SK-N-SH (cell line): ENCODE data around the gene ZHX3. TPM values are rescaled to one million over a fixed set of nuclear protein-coding genes. Genes with fewer than 3 reads are reported as not detected.

ENCODE experiments used
- CTCF ChIA-PET: fragments of 300-600, 350-600 bp; formaldehyde crosslinking; extraction: SDS; loops from one replicate; lab custom pipeline; 2021; lab: Yijun Ruan, JAX
- POLR2A ChIA-PET: fragments of 350-600 bp; sonication (Branson Sonifier 250); formaldehyde crosslinking; extraction: SDS; loops from one replicate; lab custom pipeline; 2020; ENCODE audit warnings: antibody characterized with exemption, inconsistent platforms; lab: Yijun Ruan, JAX
- DNase-seq: peaks from one replicate; pipeline ENCODE4 v3.0.0; 2012
- H2AFZ ChIP-seq: fragments of 200-600 bp; sonication (generic); 2 replicates; pipeline ENCODE4 v1.8.1; 2016; ENCODE audit warnings: antibody characterized with exemption, mild to moderate bottlenecking, low read depth
- H3F3A ChIP-seq: fragments of 200-600 bp; sonication (generic); replicated peaks from 2 replicates; pipeline ENCODE3; 2016; ENCODE audit warnings: antibody characterized with exemption, mild to moderate bottlenecking; ENCODE audit not compliant: insufficient read depth
- H3K27ac ChIP-seq, 2 experiments: fragments of 200-500 bp in 1 of 2; fragments of 200-600 bp in 1 of 2; sonication (Bioruptor generic) in 1 of 2; sonication (generic), shearing (Covaris generic) in 1 of 2; 2 replicates each; pipeline versions ENCODE4 v1.5.1 to v1.6.1; 2014 to 2016; ENCODE audit warnings: low read depth in 2 of 2, inconsistent platforms in 1 of 2, low read length in 1 of 2, mild to moderate bottlenecking in 1 of 2, mixed read lengths in 1 of 2
- H3K27me3 ChIP-seq: fragments of 200-600 bp; sonication (generic), shearing (Covaris generic); 2 replicates; pipeline ENCODE4 v1.6.1; 2016; ENCODE audit warnings: mixed run types; ENCODE audit not compliant: insufficient read depth
- H3K36me3 ChIP-seq, 2 experiments: fragments of 200-500 bp in 1 of 2; fragments of 200-600 bp in 1 of 2; sonication (Bioruptor generic) in 1 of 2; sonication (generic) in 1 of 2; replicated peaks in 1 of 2; 2 replicates each; pipeline versions ENCODE3 to v1.5.1; 2014 to 2016; ENCODE audit warnings: low read length in 1 of 2, mild to moderate bottlenecking in 1 of 2; ENCODE audit not compliant: insufficient read depth in 2 of 2, control insufficient read depth in 1 of 2
- H3K4me1 ChIP-seq, 2 experiments: fragments of 200-500 bp in 1 of 2; fragments of 200-600 bp in 1 of 2; sonication (Bioruptor generic) in 1 of 2; sonication (generic), shearing (Covaris generic) in 1 of 2; 2 replicates each; pipeline versions ENCODE4 v1.5.1 to v1.6.1; 2014 to 2016; ENCODE audit warnings: low read depth in 1 of 2, low read length in 1 of 2, mixed run types in 1 of 2; ENCODE audit not compliant: insufficient read depth in 2 of 2, control insufficient read depth in 1 of 2
- H3K4me2 ChIP-seq: fragments of 200-600 bp; sonication (generic), shearing (Covaris generic); 2 replicates; pipeline ENCODE4 v1.6.1; 2017; ENCODE audit warnings: mixed run types
- H3K4me3 ChIP-seq, 2 experiments: fragments of 200-500 bp in 1 of 2; fragments of 200-600 bp in 1 of 2; sonication (Bioruptor generic) in 1 of 2; sonication (generic), shearing (Covaris generic) in 1 of 2; 2 replicates each; pipeline versions ENCODE4 v1.5.1 to v1.8.1; 2014 to 2016; ENCODE audit warnings: low read depth in 2 of 2, inconsistent platforms in 1 of 2, low read length in 1 of 2, mild to moderate bottlenecking in 1 of 2, mixed read lengths in 1 of 2, moderate library complexity in 1 of 2
- H3K79me2 ChIP-seq: fragments of 200-600 bp; sonication (generic); 2 replicates; pipeline ENCODE4 v1.8.1; 2017; ENCODE audit warnings: mild to moderate bottlenecking; ENCODE audit not compliant: insufficient read depth
- H3K9ac ChIP-seq: fragments of 200-600 bp; sonication (generic); 2 replicates; pipeline ENCODE4 v1.6.1; 2017; ENCODE audit warnings: mixed run types
- H3K9me2 ChIP-seq: fragments of 200-600 bp; sonication (generic); 2 replicates; pipeline ENCODE4 v1.6.1; 2017; ENCODE audit warnings: mixed run types
- H3K9me3 ChIP-seq: fragments of 200-600 bp; sonication (generic); 2 replicates; pipeline ENCODE4 v1.6.1; 2017; ENCODE audit warnings: mixed run types, mild to moderate bottlenecking, moderate library complexity
- H4K20me1 ChIP-seq: fragments of 200-600 bp; sonication (generic); 2 replicates; pipeline ENCODE4 v1.6.1; 2017; ENCODE audit warnings: mild to moderate bottlenecking, mixed run types; ENCODE audit not compliant: insufficient read depth
- CHD2 ChIP-seq: fragments of 150-350 bp; IDR thresholded peaks from 2 replicates; pipeline ENCODE4 v1.6.1; 2018; ENCODE audit warnings: low read length; ENCODE audit not compliant: partially characterized antibody
- EZH2phosphoT487 ChIP-seq: fragments of 200-600 bp; sonication (generic); IDR thresholded peaks from 2 replicates; pipeline ENCODE4 v1.6.1; 2017; ENCODE audit warnings: low read depth, mixed run types, mild to moderate bottlenecking, antibody characterized with exemption, moderate library complexity, borderline replicate concordance
- FOSL2 ChIP-seq: IDR thresholded peaks from 2 replicates; pipeline ENCODE4 v1.4.0; 2012; ENCODE audit warnings: low read depth, mild to moderate bottlenecking, moderate library complexity, borderline replicate concordance
- GABPA ChIP-seq: IDR thresholded peaks from 2 replicates; pipeline ENCODE4 v1.4.0; 2012; ENCODE audit warnings: low read depth, mild to moderate bottlenecking
- IRF3 ChIP-seq: fragments of 150-350 bp; IDR thresholded peaks from 2 replicates; pipeline ENCODE4 v1.6.1; 2016; ENCODE audit warnings: mild to moderate bottlenecking, low read depth, low read length
- MAX ChIP-seq: IDR thresholded peaks from 2 replicates; pipeline ENCODE4 v1.4.0; 2012; ENCODE audit warnings: low read depth
- MXI1 ChIP-seq: IDR thresholded peaks from 2 replicates; pipeline ENCODE4 v1.6.1; 2012; ENCODE audit warnings: mild to moderate bottlenecking, low read depth, low read length, improper control_type of control experiment
- NFIC ChIP-seq: IDR thresholded peaks from 2 replicates; pipeline ENCODE4 v1.4.0; 2012; ENCODE audit warnings: borderline replicate concordance
- PBX3 ChIP-seq: IDR thresholded peaks from 2 replicates; pipeline ENCODE4; 2012
- RXRA ChIP-seq: IDR thresholded peaks from 2 replicates; pipeline ENCODE4 v1.4.0; 2012; ENCODE audit warnings: low read depth, mild to moderate bottlenecking, borderline replicate concordance
- TAF1 ChIP-seq: IDR thresholded peaks from 2 replicates; pipeline ENCODE4 v1.6.1; 2012; ENCODE audit warnings: low read depth, mild to moderate bottlenecking, low read length, moderate library complexity, borderline replicate concordance
- TEAD4 ChIP-seq: IDR thresholded peaks from 2 replicates; pipeline ENCODE4 v1.4.0; 2012; ENCODE audit warnings: mild to moderate bottlenecking, borderline replicate concordance; ENCODE audit not compliant: insufficient read depth
- WGBS: methylation state at CpG from one replicate; pipeline ENCODE4 v1.1.6; 2017; ENCODE audit warnings: low lambda C conversion rate; 5-methylcytosine and 5-hydroxymethylcytosine counted together
- polyA plus RNA-seq, 3 experiments: library from polyadenylated mRNA; depleted of rRNA; stranded (reverse); fragments of >200 nt; gene quantifications; 2 replicates each; pipeline ENCODE4 v1.2.3, GENCODE V29; 2012
- TF ChIP-seq, protein P1 (sequence below): IDR thresholded peaks from 2 replicates; pipeline ENCODE4 v1.4.0; 2012; ENCODE audit warnings: low read depth, borderline replicate concordance

ZHX3 gene
- polyA plus RNA-seq, 1 of the 3 experiments (the other 2 are of a cell fraction), result 6.0 TPM

DNA sequence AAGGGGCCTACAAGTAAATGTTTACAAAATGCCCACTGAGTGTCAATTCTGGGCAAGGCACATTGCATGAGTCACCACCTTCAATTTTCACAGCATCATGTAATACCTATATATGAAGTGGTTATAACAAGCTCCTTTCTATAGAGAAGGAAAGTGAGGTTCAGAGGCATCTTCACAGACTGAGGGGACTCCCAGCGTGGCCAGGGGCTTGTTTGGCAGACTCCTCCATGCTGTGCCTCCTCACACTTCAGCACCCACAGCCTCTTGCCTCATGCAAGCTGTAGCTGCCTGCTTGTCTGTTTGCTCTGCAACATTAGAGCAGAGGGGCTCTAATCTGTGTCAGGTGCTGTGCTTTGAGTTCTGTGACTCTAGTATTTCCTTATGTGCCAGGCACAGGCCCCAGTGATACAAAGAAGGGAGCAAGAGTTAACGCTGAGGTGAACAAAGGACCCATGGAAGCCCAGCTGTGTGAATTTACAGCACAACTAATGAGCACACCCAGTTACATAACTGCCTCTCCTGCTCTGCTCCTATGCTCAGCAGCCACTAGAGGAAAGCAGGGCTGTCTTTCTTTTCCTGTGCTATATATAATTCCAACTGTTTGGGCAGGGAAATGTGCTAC, 72.3 kb downstream of the ZHX3 start:
- no peak overlapping the region for H3K4me2 ChIP-seq
- peaks cover 10% of the 10 kb centered on the region for H3K79me2 ChIP-seq
- POLR2A ChIA-PET, result no interaction called here
- no peak overlapping the region for H2AFZ ChIP-seq
- H3K9me2 ChIP-seq, result no peaks in the 10 kb centered on the region
- no peaks in the 10 kb centered on the region for H4K20me1 ChIP-seq
- DNase-seq, result no peak
- 44% methylated on average over 2 of the region's 2 CpGs for WGBS
- no peaks in the 10 kb centered on the region for H3K36me3 ChIP-seq
- H3K9me3 ChIP-seq, result no peaks in the 10 kb centered on the region
- peaks cover 14% of the 10 kb centered on the region for H3F3A ChIP-seq
- H3K27me3 ChIP-seq, result no peaks in the 10 kb centered on the region
- H3K9ac ChIP-seq, result no peak overlapping the region
- H3K4me1 ChIP-seq, result peaks cover 0 to 20% of the 10 kb centered on the region in 2 experiments; a peak in 3 of 4 replicates
- CTCF ChIA-PET, result interaction anchor here (1.3 to 1.5 kb wide), 2 partner anchors 12 to 72 kb away, joined by 3 to 5 read pairs; no protein-coding TSS in a partner anchor
- TF ChIP-seq FOSL2, result no peak
- no peak for TF ChIP-seq PBX3
- no peak for TF ChIP-seq TEAD4
- TF ChIP-seq, all 33 proteins: peak for 0
- H3K4me3 ChIP-seq, result no peak overlapping the region
- H3K27ac ChIP-seq, result no peak overlapping the region

DNA sequence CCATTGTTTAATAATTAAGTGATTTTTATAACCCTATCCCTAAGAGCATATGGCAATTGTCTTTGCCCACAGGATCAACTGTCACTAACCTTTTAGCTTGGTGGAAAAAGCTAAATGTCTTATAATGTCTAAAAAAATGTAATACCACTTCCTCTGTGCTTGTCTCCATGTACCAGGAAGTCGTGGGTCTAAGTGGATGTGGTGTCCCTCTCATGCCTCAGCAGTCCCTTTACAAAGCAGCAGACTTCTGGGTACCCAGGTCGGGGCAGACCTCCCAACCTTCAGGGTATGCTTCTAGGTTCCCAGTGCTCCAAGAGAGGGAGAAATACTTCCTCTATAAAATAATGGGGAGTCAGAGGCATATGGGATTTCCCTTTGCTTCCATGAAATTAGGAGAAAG, 74.7 kb downstream of the ZHX3 start:
- H3K9ac ChIP-seq, result no peak overlapping the region
- H3K4me1 ChIP-seq, result no peaks in the 10 kb centered on the region; a peak in 1 of 4 replicates
- H3K4me2 ChIP-seq, result no peak overlapping the region
- H3K4me3 ChIP-seq, result no peak overlapping the region
- DNase-seq, result no peak
- H3K9me2 ChIP-seq, result no peaks in the 10 kb centered on the region
- no peak overlapping the region for H2AFZ ChIP-seq
- POLR2A ChIA-PET, result no interaction called here
- no peaks in the 10 kb centered on the region for H3K27me3 ChIP-seq
- CTCF ChIA-PET, result interaction anchor here (1.2 to 3.6 kb wide), 4 partner anchors 58 to 275 kb away, joined by 3 to 18 read pairs (median 5); partner anchors contain the start of gene LPIN3
- peaks cover 10% of the 10 kb centered on the region for H3K79me2 ChIP-seq
- H3K27ac ChIP-seq, result no peak overlapping the region
- no peak for TF ChIP-seq EZH2phosphoT487
- TF ChIP-seq MAX, result no peak
- TF ChIP-seq TAF1, result no peak
- no peaks in the 10 kb centered on the region for H3K9me3 ChIP-seq
- no peaks in the 10 kb centered on the region for H3K36me3 ChIP-seq
- WGBS, result 50% methylated on average over 2 of the region's 2 CpGs
- no peaks in the 10 kb centered on the region for H4K20me1 ChIP-seq
- no peaks in the 10 kb centered on the region for H3F3A ChIP-seq

GRCh38 chr20:41242352-41242751, 75.2 kb downstream of the ZHX3 start:
- Histone ChIP-seq H3K9me2 (no peaks in the 10 kb centered on the region), H4K20me1 (no peaks in the 10 kb centered on the region), H3K36me3 (no peaks in the 10 kb centered on the region), H3K79me2 (peaks cover 7% of the 10 kb centered on the region), H3K27ac (no peak overlapping the region), H3K4me3 (no peak overlapping the region), H3K9ac (no peak overlapping the region), H3K27me3 (no peaks in the 10 kb centered on the region), H3K9me3 (no peaks in the 10 kb centered on the region), H3K4me1 (no peaks in the 10 kb centered on the region), H2AFZ (no peak overlapping the region), H3F3A (no peaks in the 10 kb centered on the region), H3K4me2 (no peak overlapping the region)
- no peak for DNase-seq
- 75% methylated on average over 1 of the region's 1 CpG for WGBS
- TF ChIP-seq MXI1, result no peak
- TF ChIP-seq IRF3, result no peak
- TF ChIP-seq NFIC, result no peak
- no peak for TF ChIP-seq TAF1
- no peak for TF ChIP-seq RXRA
- TF ChIP-seq, protein P1, sequence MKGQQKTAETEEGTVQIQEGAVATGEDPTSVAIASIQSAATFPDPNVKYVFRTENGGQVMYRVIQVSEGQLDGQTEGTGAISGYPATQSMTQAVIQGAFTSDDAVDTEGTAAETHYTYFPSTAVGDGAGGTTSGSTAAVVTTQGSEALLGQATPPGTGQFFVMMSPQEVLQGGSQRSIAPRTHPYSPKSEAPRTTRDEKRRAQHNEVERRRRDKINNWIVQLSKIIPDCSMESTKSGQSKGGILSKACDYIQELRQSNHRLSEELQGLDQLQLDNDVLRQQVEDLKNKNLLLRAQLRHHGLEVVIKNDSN, result no peak
- TF ChIP-seq TEAD4, result no peak
- no peak for TF ChIP-seq CHD2
- TF ChIP-seq GABPA, result no peak
- ChIA-PET POLR2A (no interaction called here), CTCF (interaction anchor here (0.8 to 3.6 kb wide), 6 partner anchors 10 to 98 kb away, joined by 4 to 18 read pairs (median 5); partner anchors contain the start of gene LPIN3)
